ENCODE measurements around the gene METAP1D. TPM values are rescaled to one million over a fixed set of nuclear protein-coding genes. Genes with fewer than 3 reads are reported as not detected.

METAP1D gene
- total RNA-seq, 2 donors from 2014 or later = 5.7 to 6.5 TPM

DNA sequence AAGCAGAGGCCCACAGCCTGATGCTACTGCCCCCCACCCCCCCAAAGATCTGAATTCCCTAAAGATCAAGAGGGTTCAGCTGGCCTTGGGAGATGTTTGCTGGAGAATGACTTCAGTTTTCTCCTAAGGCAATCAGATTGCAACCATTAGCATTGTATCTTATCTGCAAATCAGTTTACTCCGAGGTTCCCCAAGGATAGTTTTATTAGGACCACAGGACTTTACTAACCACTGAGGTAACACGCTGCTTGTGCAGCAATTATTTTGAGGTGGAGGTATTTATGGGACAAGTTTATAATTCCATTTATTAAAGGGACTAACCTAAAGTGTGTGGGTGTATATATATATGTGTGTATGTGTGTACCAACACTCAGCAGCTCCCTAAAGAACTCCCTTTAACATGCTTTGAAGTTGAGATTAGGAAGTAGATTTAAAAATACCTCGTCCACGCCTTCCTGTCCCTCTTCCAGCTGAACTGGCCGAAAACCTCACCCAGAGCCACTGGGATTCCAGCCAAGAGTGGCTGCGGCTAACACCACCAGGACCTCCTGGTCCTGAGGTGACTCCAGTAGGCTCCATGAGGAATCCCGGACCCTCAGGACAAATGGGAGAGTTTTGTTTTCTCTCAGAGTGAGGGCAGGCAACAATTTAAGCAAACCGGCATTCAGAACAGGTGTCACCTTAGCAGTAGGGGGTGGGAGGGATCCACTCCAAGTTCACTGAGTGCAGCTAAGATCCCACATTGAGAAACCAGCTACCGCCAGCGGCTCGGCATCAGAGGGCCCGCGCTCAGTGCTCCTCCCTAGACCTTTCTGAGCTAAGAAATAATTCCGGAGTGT, 82.6 kb downstream of the METAP1D start:
- Mint-ChIP-seq H3K4me1 (peaks cover 42% of the 10 kb centered on the region), H3K36me3 (ENCODE audit: low read depth) (peaks cover 2% of the 10 kb centered on the region), H3K4me3 (peak overlapping the region; percentile 85), H3K27me3 (peaks cover 91% of the 10 kb centered on the region), H3K27ac (peak overlapping the region; percentile 92)
- ATAC-seq = no peak
- no peak for DNase-seq
- H3K9me3 ChIP-seq (ENCODE audit: control insufficient read depth, low read length, poor library complexity, severe bottlenecking) = peaks cover 6% of the 10 kb centered on the region

DNA sequence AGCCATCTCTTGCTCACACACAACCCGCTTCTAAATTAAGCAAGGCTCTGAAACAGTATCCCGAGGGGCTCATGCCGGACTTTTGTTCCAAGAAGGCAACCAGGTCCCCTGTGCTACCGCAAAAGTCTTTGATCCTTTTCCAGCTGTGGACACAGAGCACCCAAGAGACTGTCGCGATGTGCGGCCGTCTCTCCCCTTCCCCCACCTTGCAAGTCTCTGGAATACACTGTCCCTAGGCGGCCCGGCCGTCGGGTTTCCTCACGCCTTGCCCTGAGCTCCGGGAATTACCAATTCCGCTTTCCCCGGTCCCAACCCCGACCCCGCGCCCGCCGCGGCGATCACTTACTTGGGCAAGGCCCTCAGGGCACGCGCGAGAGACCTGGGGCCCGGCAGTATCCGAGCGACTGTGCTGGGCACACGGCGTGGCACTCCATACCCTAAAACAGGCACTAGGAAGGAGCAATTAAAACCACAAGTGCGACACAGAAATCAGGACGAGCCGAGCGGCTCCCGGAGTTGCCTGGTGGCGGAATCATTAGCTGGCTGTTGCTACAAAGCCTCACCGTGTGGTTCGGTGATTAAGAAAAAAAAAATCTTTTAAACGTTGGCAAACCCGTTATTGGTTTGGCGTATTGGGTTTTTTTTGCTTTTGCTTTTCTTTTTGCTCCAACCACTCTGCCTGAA, 83.3 kb downstream of the METAP1D start:
- Mint-ChIP-seq H3K36me3 (ENCODE audit: low read depth) (peaks cover 2% of the 10 kb centered on the region), H3K27ac (peak overlapping the region; percentile 92), H3K4me3 (peak overlapping the region; percentile 85), H3K27me3 (peaks cover 96% of the 10 kb centered on the region), H3K4me1 (peaks cover 43% of the 10 kb centered on the region)
- peaks cover 6% of the 10 kb centered on the region for H3K9me3 ChIP-seq (ENCODE audit: control insufficient read depth, low read length, poor library complexity, severe bottlenecking)
- no peak for DNase-seq
- ATAC-seq = no peak

DNA sequence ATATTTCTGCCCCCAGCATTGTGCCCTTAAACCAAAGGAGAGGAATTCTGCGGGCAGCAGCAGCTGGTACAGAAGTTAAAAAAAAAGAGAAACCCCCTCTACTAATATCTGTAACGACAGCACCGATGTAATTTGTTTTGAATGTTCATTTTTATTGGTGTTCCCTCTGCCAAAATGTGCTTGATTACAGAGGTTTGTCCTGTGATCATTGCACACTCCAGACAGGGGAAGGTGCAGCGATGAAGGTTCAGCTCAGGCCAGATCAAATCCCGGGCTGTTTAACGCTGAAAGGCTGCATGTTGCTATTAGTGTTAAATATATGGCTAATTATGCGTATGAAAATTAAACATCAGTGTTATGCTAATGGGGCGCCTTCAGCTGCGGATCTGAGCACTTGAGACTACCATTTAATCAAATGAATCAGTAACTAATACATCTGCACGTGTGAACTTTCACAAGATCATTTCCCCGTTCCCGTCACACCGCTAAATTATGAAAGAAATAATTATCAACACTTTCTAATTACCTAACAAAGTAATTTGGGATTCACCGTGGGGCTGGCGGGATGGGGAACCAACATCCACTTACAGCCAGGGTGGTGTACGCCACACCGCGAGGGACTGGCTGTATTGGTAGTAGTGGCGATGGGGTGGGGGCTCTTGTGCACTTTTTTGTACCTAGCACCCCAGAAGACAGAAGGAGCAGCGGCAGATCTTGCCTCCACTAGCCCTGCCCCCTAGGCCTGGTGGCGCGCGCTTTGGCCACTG, 84.1 kb downstream of the METAP1D start:
- H3K9me3 ChIP-seq (ENCODE audit: control insufficient read depth, low read length, poor library complexity, severe bottlenecking) = peaks cover 6% of the 10 kb centered on the region
- Mint-ChIP-seq H3K36me3 (ENCODE audit: low read depth) (peaks cover 2% of the 10 kb centered on the region), H3K27ac (peak overlapping the region; percentile 92), H3K27me3 (peaks cover 96% of the 10 kb centered on the region), H3K4me3 (peak overlapping the region; percentile 85), H3K4me1 (peaks cover 50% of the 10 kb centered on the region)
- DNase-seq (no peak), ATAC-seq (no peak)

DNA sequence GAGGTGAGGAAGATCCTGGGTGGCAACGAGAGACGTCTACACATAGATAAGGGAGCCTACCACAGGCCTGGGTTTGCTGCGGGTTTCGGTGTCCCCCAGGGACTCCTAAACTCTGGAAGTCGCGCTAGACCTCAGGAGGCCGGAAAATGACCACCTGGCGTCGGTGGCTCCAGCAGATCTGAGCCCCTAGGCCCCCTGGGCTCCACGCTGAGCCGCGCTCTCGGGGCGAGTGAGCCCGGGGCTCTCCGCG, 84.6 kb downstream of the METAP1D start:
- ATAC-seq (no peak), DNase-seq (no peak)
- Mint-ChIP-seq H3K4me3 (peak overlapping the region; percentile 85), H3K36me3 (ENCODE audit: low read depth) (no peaks in the 10 kb centered on the region), H3K27ac (peak overlapping the region; percentile 92), H3K27me3 (peaks cover 91% of the 10 kb centered on the region), H3K4me1 (peaks cover 50% of the 10 kb centered on the region)
- H3K9me3 ChIP-seq (ENCODE audit: control insufficient read depth, low read length, poor library complexity, severe bottlenecking) = peaks cover 6% of the 10 kb centered on the region

- peak; percentile 67 for ATAC-seq
Measured at GRCh38 chr2:172084645-172085459, 85.1 kb downstream of the METAP1D start.

DNA sequence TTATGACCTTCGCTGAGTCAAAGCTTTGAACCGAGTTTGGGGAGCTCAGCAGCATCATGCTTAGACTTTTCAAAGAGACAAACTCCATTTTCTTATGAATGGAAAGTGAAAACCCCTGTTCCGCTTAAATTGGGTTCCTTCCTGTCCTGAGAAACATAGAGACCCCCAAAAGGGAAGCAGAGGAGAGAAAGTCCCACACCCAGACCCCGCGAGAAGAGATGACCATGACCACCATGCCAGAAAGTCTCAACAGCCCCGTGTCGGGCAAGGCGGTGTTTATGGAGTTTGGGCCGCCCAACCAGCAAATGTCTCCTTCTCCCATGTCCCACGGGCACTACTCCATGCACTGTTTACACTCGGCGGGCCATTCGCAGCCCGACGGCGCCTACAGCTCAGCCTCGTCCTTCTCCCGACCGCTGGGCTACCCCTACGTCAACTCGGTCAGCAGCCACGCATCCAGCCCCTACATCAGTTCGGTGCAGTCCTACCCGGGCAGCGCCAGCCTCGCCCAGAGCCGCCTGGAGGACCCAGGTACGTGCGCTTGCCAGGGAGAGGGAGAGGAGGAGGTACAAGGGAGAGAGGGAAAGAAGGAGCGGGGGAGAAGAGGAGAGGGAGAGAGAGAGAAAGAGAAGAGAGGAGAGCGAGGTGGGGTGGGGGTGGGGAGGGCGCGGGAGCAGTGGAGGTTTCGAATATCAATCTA, 85.9 kb downstream of the METAP1D start, which contains the start of gene DLX1:
TSS of gene DLX1 (plus strand) at position 48 of the 700 bp plus-strand sequence. CDS start at position 219, 171 bp downstream.
- no peak for DNase-seq
- Mint-ChIP-seq H3K4me3 (peak within 1 kb of the TSS; percentile 85), H3K36me3 (ENCODE audit: low read depth) (no peaks in the 10 kb centered on the region), H3K4me1 (peaks cover 46% of the 10 kb centered on the region), H3K27ac (peak within 1 kb of the TSS; percentile 92), H3K27me3 (peaks cover 90% of the 10 kb centered on the region)
- ATAC-seq = no peak
- H3K9me3 ChIP-seq (ENCODE audit: control insufficient read depth, low read length, poor library complexity, severe bottlenecking) = peaks cover 3% of the 10 kb centered on the region

More at GRCh38 chr2:172084645-172085459, 85.1 kb downstream of the METAP1D start:
- peaks cover 90% of the 10 kb centered on the region for H3K27me3 Mint-ChIP-seq
- H3K9me3 ChIP-seq (ENCODE audit: control insufficient read depth, low read length, poor library complexity, severe bottlenecking) = peaks cover 6% of the 10 kb centered on the region
- peak overlapping the region; percentile 85 for H3K4me3 Mint-ChIP-seq
- peaks cover 51% of the 10 kb centered on the region for H3K4me1 Mint-ChIP-seq
- no peak for DNase-seq
- peak overlapping the region; percentile 92 for H3K27ac Mint-ChIP-seq
- H3K36me3 Mint-ChIP-seq (ENCODE audit: low read depth) = no peaks in the 10 kb centered on the region

DNA sequence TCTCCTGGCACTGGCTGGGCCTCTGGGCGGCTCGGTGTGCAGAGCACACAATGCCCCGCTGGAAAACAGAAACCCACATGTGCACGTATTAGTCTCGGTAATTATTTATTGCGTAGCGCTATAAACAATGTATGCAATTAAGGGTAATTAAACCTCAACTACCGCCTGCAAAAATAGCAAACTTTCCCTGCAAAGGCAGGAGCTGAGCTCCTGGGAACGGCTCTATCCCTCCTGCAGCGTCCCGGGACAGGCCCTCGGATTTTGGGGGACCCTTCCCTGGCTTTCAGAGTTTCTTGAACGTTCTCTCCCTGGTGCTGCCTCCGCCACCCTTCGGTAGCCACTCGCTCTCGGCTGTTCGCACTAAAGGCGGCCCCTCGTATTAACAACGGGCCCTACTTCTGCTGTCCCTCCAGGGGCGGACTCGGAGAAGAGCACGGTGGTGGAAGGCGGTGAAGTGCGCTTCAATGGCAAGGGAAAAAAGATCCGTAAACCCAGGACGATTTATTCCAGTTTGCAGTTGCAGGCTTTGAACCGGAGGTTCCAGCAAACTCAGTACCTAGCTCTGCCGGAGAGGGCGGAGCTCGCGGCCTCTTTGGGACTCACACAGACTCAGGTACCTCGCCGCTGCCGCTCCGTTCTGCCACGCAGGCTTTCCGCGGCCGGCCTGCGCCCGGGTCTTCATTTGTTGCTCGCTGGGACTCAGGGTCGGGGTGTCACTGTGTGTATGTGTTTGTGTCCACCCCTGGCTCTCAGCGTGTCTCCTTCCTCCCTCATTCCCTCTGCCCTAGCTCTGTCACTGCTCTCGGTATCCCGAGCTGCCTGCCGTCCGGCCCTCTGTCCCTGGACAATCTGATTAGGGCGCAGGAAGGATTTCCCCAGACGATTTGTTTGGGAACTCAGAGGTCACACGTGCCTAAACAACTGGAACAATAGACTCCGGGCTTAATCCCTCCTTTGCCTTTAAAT, 86.8 kb downstream of the METAP1D start:
- DNase-seq = peak in 2 of 3 donors; percentile 52 to 54
- Mint-ChIP-seq H3K4me1 (peaks cover 46% of the 10 kb centered on the region), H3K27ac (peak overlapping the region; percentile 92), H3K4me3 (peak overlapping the region; percentile 85), H3K36me3 (ENCODE audit: low read depth) (no peaks in the 10 kb centered on the region), H3K27me3 (peaks cover 87% of the 10 kb centered on the region)
- H3K9me3 ChIP-seq (ENCODE audit: control insufficient read depth, low read length, poor library complexity, severe bottlenecking) = peaks cover 3% of the 10 kb centered on the region
- peak; percentile 71 for ATAC-seq

DNA sequence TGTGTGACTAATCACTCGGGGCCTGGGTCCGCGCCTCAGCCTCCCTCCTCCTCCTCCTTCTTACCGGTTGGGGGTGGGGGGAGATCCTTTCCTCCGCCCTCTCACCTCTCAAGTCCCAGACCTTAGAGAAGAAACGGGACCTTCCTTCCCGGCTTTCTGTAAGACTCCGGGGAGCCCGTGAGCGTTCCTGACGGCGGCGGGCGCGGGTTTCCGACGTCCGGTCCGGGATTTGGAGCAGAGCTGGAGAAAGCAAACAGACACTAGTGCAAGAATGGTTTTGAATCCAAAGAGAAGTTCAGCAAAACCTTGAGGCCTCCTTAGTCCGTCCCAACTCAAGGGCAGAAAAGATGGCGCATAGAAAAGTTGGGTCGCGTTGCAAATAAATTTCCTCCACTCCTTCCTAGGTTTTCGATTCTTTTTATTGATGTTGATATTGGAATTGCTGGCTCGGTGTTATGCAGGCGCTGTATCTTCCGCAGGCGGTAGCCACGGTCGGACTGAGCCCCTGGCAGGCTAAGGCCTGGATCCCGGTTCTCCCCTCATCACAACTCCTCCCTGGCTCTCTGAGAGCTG, 87.5 kb downstream of the METAP1D start:
- H3K9me3 ChIP-seq (ENCODE audit: control insufficient read depth, low read length, poor library complexity, severe bottlenecking) = no peaks in the 10 kb centered on the region
- H3K4me3 Mint-ChIP-seq = peak overlapping the region; percentile 85
- H3K27me3 Mint-ChIP-seq = peaks cover 87% of the 10 kb centered on the region
- no peak for DNase-seq
- no peak for ATAC-seq
- H3K4me1 Mint-ChIP-seq = peaks cover 46% of the 10 kb centered on the region
- H3K27ac Mint-ChIP-seq = peak overlapping the region; percentile 92
- no peaks in the 10 kb centered on the region for H3K36me3 Mint-ChIP-seq (ENCODE audit: low read depth)

DNA sequence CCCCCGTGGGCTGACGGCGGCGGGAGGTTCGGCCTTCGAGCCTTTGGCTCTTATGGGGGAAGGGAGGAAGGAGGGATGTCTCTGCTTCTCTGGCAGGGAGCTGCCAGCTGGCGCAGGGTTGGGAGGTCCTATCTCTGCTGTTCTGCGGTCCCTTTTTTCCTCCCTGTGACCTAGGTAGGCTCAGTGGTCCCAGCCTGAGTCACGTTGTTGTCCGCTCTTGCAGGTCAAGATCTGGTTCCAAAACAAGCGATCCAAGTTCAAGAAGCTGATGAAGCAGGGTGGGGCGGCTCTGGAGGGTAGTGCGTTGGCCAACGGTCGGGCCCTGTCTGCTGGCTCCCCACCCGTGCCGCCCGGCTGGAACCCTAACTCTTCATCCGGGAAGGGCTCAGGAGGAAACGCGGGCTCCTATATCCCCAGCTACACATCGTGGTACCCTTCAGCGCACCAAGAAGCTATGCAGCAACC, 88.1 kb downstream of the METAP1D start:
- peaks cover 46% of the 10 kb centered on the region for H3K4me1 Mint-ChIP-seq
- H3K27me3 Mint-ChIP-seq = peaks cover 87% of the 10 kb centered on the region
- peak overlapping the region; percentile 92 for H3K27ac Mint-ChIP-seq
- peak overlapping the region; percentile 85 for H3K4me3 Mint-ChIP-seq
- H3K9me3 ChIP-seq (ENCODE audit: control insufficient read depth, low read length, poor library complexity, severe bottlenecking) = no peaks in the 10 kb centered on the region
- DNase-seq (no peak), ATAC-seq (no peak)
- H3K36me3 Mint-ChIP-seq (ENCODE audit: low read depth) = no peaks in the 10 kb centered on the region

GRCh38 chr2:172088245-172089004, 88.7 kb downstream of the METAP1D start:
- ATAC-seq = no peak
- H3K4me3 Mint-ChIP-seq = peak overlapping the region; percentile 73
- H3K27me3 Mint-ChIP-seq = peaks cover 87% of the 10 kb centered on the region
- H3K36me3 Mint-ChIP-seq (ENCODE audit: low read depth) = no peaks in the 10 kb centered on the region
- H3K27ac Mint-ChIP-seq = peak overlapping the region; percentile 92
- DNase-seq = no peak
- peaks cover 42% of the 10 kb centered on the region for H3K4me1 Mint-ChIP-seq
- H3K9me3 ChIP-seq (ENCODE audit: control insufficient read depth, low read length, poor library complexity, severe bottlenecking) = no peaks in the 10 kb centered on the region
